ENCODE measurements around the gene SPATA20.

The SPATA20 gene

GRCh38 chr17:50550661-50551432, 3.9 kb downstream of the SPATA20 start:
- TF ChIP-seq TEAD4 (IDR thresholded peaks at IDR 0.05) (no peak), CREB1 (IDR thresholded peaks at IDR 0.05; ENCODE audit: low read depth) (no peak), NFIC (IDR thresholded peaks at IDR 0.05) (no peak), EGR1 (IDR thresholded peaks at IDR 0.05) (no peak), MAX (IDR thresholded peaks at IDR 0.05) (no peak), FOXM1 (IDR thresholded peaks at IDR 0.05; ENCODE audit: borderline replicate concordance, low read depth) (no peak), TCF12 (IDR thresholded peaks at IDR 0.05; ENCODE audit: low read depth) (no peak), ZBTB7A (IDR thresholded peaks at IDR 0.05; ENCODE audit: low read depth) (no peak), TAF1 (IDR thresholded peaks at IDR 0.05; ENCODE audit: low read depth) (no peak), YY1 (IDR thresholded peaks at IDR 0.05; ENCODE audit: low read depth) (no peak), REST (IDR thresholded peaks at IDR 0.05; ENCODE audit: low read depth) (no peak), USF1 (IDR thresholded peaks at IDR 0.05) (peak; percentile 82), EP300 (IDR thresholded peaks at IDR 0.05; ENCODE audit: borderline replicate concordance) (no peak), CEBPB (IDR thresholded peaks at IDR 0.05) (no peak), RAD21 (IDR thresholded peaks at IDR 0.05; ENCODE audit: low read depth) (peak; percentile 77)

GRCh38 chr17:50551433-50551815, 4.5 kb downstream of the SPATA20 start:
- TF ChIP-seq YY1 (IDR thresholded peaks at IDR 0.05; ENCODE audit: low read depth) (no peak), ZBTB7A (IDR thresholded peaks at IDR 0.05; ENCODE audit: low read depth) (no peak), CEBPB (IDR thresholded peaks at IDR 0.05) (no peak), RAD21 (IDR thresholded peaks at IDR 0.05; ENCODE audit: low read depth) (no peak), TEAD4 (IDR thresholded peaks at IDR 0.05) (no peak), NFIC (IDR thresholded peaks at IDR 0.05) (no peak), TAF1 (IDR thresholded peaks at IDR 0.05; ENCODE audit: low read depth) (no peak), MAX (IDR thresholded peaks at IDR 0.05) (no peak)

- TF ChIP-seq ZBTB7A (IDR thresholded peaks at IDR 0.05; ENCODE audit: low read depth) (no peak), REST (IDR thresholded peaks at IDR 0.05; ENCODE audit: low read depth) (no peak), USF1 (IDR thresholded peaks at IDR 0.05) (no peak), TAF1 (IDR thresholded peaks at IDR 0.05; ENCODE audit: low read depth) (no peak), TCF12 (IDR thresholded peaks at IDR 0.05; ENCODE audit: low read depth) (no peak), RAD21 (IDR thresholded peaks at IDR 0.05; ENCODE audit: low read depth) (no peak), FOXM1 (IDR thresholded peaks at IDR 0.05; ENCODE audit: borderline replicate concordance, low read depth) (no peak), CEBPB (IDR thresholded peaks at IDR 0.05) (no peak), TEAD4 (IDR thresholded peaks at IDR 0.05) (no peak), YY1 (IDR thresholded peaks at IDR 0.05; ENCODE audit: low read depth) (no peak), NFIC (IDR thresholded peaks at IDR 0.05) (no peak), CREB1 (IDR thresholded peaks at IDR 0.05; ENCODE audit: low read depth) (no peak), MAX (IDR thresholded peaks at IDR 0.05) (no peak), EP300 (IDR thresholded peaks at IDR 0.05; ENCODE audit: borderline replicate concordance) (no peak), EGR1 (IDR thresholded peaks at IDR 0.05) (no peak)
Observed at GRCh38 chr17:50551884-50552283, 4.9 kb downstream of the SPATA20 start.

GRCh38 chr17:50554201-50554600, 7.2 kb downstream of the SPATA20 start:
- no peak for TF ChIP-seq TCF12 (IDR thresholded peaks at IDR 0.05; ENCODE audit: low read depth)
- no peak for TF ChIP-seq REST (IDR thresholded peaks at IDR 0.05; ENCODE audit: low read depth)
- TF ChIP-seq CREB1 (IDR thresholded peaks at IDR 0.05; ENCODE audit: low read depth) = no peak
- no peak for TF ChIP-seq RAD21 (IDR thresholded peaks at IDR 0.05; ENCODE audit: low read depth)
- TF ChIP-seq CEBPB (IDR thresholded peaks at IDR 0.05) = no peak
- TF ChIP-seq EP300 (IDR thresholded peaks at IDR 0.05; ENCODE audit: borderline replicate concordance) = no peak
- TF ChIP-seq EGR1 (IDR thresholded peaks at IDR 0.05) = no peak
- no peak for TF ChIP-seq USF1 (IDR thresholded peaks at IDR 0.05)
- TF ChIP-seq TEAD4 (IDR thresholded peaks at IDR 0.05) = no peak
- no peak for TF ChIP-seq TAF1 (IDR thresholded peaks at IDR 0.05; ENCODE audit: low read depth)
- TF ChIP-seq ZBTB7A (IDR thresholded peaks at IDR 0.05; ENCODE audit: low read depth) = no peak
- no peak for TF ChIP-seq MAX (IDR thresholded peaks at IDR 0.05)
